Caco-2 (cell line): ENCODE data around the gene KCTD18. TPM values are rescaled to one million over a fixed set of nuclear protein-coding genes. Genes with fewer than 3 reads are reported as not detected.
A peak's percentile ranks its signal among the peaks of the same experiment; 100 is the strongest.

Source experiments
- BruUV-seq: library from RNA; stranded (reverse); fragments of 400-500 nt; replicated peaks from 2 replicates; lab custom pipeline; 2021; lab: Mats Ljungman, UMichigan
- CTCF ChIA-PET: fragments of 300-600 bp; sonication (Branson Sonifier 250); formaldehyde crosslinking; loops from one replicate; lab custom pipeline; 2022; ENCODE audit warnings: antibody characterized with exemption; lab: Charles Lee
- POLR2A ChIA-PET: fragments of 300-600 bp; sonication (Branson Sonifier 250); formaldehyde crosslinking; loops from one replicate; lab custom pipeline; 2022; ENCODE audit warnings: antibody characterized with exemption; lab: Charles Lee
- DNase-seq, 2 experiments: peaks; one replicate each; pipeline versions ENCODE4 v3.0.0 to v3.0.0-alpha.2; 2020 to 2022
- H3K27me3 ChIP-seq: replicated peaks from 2 replicates; pipeline ENCODE4 v1.6.0; 2011; ENCODE audit warnings: low read length; ENCODE audit not compliant: control insufficient read depth, insufficient read depth
- H3K36me3 ChIP-seq: 2 replicates; pipeline ENCODE4 v1.5.1; 2011; ENCODE audit warnings: low read length; ENCODE audit not compliant: control insufficient read depth, insufficient read depth
- H3K4me1 ChIP-seq: fragments of 250-450 bp; sonication (Bioruptor Pico); 2 replicates; pipeline ENCODE4 v1.5.1; 2020; ENCODE audit warnings: mild to moderate bottlenecking
- H3K4me3 ChIP-seq: 2 replicates; pipeline ENCODE4 v1.5.1; 2011; ENCODE audit warnings: low read depth, mild to moderate bottlenecking, control low read depth, low read length
- H3K9me3 ChIP-seq: fragments of 250-450 bp; sonication (Bioruptor Pico); 2 replicates; pipeline ENCODE4 v1.5.1; 2020; ENCODE audit warnings: mild to moderate bottlenecking, moderate library complexity
- H3K27ac Mint-ChIP-seq: one replicate; pipeline ENCODE4 v1.8.0; 2022; ENCODE audit warnings: mixed read lengths; ENCODE audit not compliant: unreplicated experiment
- H3K27me3 Mint-ChIP-seq: one replicate; pipeline ENCODE4 v1.8.0; 2022; ENCODE audit warnings: mixed read lengths; ENCODE audit not compliant: insufficient read depth, unreplicated experiment
- H3K36me3 Mint-ChIP-seq: one replicate; pipeline ENCODE4 v1.8.0; 2022; ENCODE audit warnings: mild to moderate bottlenecking, mixed read lengths; ENCODE audit not compliant: insufficient read depth, unreplicated experiment
- H3K4me1 Mint-ChIP-seq: one replicate; pipeline ENCODE4 v1.8.0; 2022; ENCODE audit warnings: low read depth, mixed read lengths; ENCODE audit not compliant: unreplicated experiment
- H3K4me3 Mint-ChIP-seq: one replicate; pipeline ENCODE4 v1.8.0; 2022; ENCODE audit warnings: mild to moderate bottlenecking, moderate library complexity, mixed read lengths; ENCODE audit not compliant: unreplicated experiment
- H3K9me3 Mint-ChIP-seq: one replicate; pipeline ENCODE4 v1.8.0; 2022; ENCODE audit warnings: mixed read lengths; ENCODE audit not compliant: unreplicated experiment
- CTCF ChIP-seq, 2 experiments: fragments of 200-600 bp in 1 of 2; IDR thresholded peaks; 1 replicate in 1 of 2; 2 replicates in 1 of 2; pipeline versions ENCODE4 v1.5.1 to v1.8.0; 2011 to 2022; ENCODE audit warnings: antibody characterized with exemption in 1 of 2, control low read depth in 1 of 2, inconsistent platforms in 1 of 2, low read depth in 1 of 2, low read length in 1 of 2, mild to moderate bottlenecking in 1 of 2, moderate library complexity in 1 of 2; ENCODE audit not compliant: insufficient read depth in 1 of 2, severe bottlenecking in 1 of 2, unreplicated experiment in 1 of 2
- intact Hi-C: fragments of 100-400 bp; cut with micrococcal nuclease; formaldehyde crosslinking; loops from one replicate; pipeline ENCODE4 v1.10.0; 2022; ENCODE audit not compliant: unreplicated experiment
- total RNA-seq: library from RNA; stranded (reverse); gene quantifications from 2 replicates; pipeline ENCODE4 v1.2.3, GENCODE V29; 2022

KCTD18 gene
- total RNA-seq, 1 experiment from 2014 or later = 8.6 TPM

DNA sequence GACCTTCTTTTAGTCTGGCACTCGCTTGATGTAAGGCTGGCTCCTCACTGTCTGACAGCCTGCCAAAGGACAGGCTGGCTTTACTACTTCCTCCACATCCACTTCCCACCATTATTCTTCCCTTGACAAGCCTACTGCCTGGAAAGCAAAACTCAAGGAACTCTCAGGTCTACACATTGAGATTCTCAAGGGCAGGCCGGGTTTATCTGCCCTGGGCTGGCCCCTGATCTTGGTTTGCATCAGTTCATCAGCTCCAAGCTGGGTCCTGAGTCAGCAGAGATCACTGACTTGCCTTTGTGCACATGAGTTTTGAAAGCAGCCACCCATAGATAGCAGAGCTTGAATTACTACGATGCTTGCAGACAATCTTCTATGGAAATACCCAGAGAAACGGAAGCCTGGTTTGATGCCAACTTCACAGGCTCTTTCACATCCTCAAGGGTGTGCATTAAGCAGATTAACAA lies 53.9 kb downstream of the KCTD18 start:
- no peaks in the 10 kb centered on the region for H3K9me3 Mint-ChIP-seq
- CTCF ChIA-PET = no interaction called here

DNA sequence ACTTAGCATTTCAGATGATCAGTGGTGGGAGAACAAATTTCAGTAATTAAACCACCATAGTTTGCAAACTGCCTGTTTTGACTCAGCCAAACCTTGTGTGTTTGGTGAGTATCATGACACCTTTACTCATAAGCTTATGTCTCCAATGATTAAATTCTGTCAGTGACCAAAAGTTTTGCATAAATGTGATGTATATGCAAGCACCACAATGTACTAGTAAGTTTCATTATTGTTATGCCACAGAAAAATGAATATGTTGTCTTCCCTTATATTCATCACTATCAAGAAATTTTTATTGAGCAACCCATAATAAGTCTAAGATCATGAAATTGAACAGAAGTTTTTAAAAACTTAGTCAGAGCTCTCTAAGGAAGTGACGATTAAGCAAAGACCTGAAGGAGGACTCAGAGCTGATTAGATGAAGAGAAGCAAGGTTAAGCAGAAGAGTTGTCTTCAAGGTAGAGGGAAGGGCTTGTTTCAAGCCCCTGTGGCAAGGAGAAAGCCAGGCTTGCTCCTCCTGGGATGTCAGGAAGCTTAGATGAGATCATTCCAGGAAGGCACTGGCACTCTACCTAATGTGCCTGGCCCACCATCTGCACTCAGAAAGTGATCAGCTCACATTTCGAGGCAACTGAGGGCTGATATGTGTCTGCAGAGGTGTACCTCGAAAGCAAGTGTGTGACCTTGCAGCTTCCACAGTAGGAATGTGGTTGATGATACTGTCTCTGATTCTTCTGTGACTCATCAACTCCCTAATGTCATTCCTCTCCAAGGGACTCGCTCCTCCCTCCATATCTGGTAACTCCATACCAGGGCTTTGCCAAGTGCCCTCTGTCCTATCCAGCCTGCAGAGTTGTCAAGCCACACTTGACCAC lies 54.7 kb downstream of the KCTD18 start:
- TF ChIP-seq CTCF (IDR thresholded peaks at IDR 0.05; ENCODE audit: insufficient read depth in 1 of 2, low read depth in 1 of 2, low read length in 1 of 2, severe bottlenecking in 1 of 2, unreplicated experiment in 1 of 2) = no peak
- intact Hi-C loops = no loop called here
- CTCF ChIA-PET = no interaction called here
- Mint-ChIP-seq H3K9me3 (no peaks in the 10 kb centered on the region), H3K36me3 (peaks cover 81% of the 10 kb centered on the region), H3K27me3 (no peaks in the 10 kb centered on the region), H3K4me1 (peaks cover 12% of the 10 kb centered on the region), H3K4me3 (no peak overlapping the region), H3K27ac (no peak overlapping the region)
- no peaks in the 10 kb centered on the region for H3K9me3 ChIP-seq
- no peak overlapping the region for H3K4me3 ChIP-seq
- H3K27me3 ChIP-seq = no peaks in the 10 kb centered on the region
- peaks cover 5% of the 10 kb centered on the region for H3K36me3 ChIP-seq
- BruUV-seq = no TSS peak
- H3K4me1 ChIP-seq = no peaks in the 10 kb centered on the region
- POLR2A ChIA-PET = no interaction called here
- no peak for DNase-seq

More for the DNA sequence above, 53.9 kb downstream of the KCTD18 start:
- peaks cover 5% of the 10 kb centered on the region for H3K36me3 ChIP-seq
- H3K27me3 ChIP-seq = no peaks in the 10 kb centered on the region
- no peak for DNase-seq
- POLR2A ChIA-PET = no interaction called here
- H3K9me3 ChIP-seq = no peaks in the 10 kb centered on the region
- Mint-ChIP-seq H3K36me3 (peaks cover 76% of the 10 kb centered on the region), H3K27ac (no peak overlapping the region), H3K27me3 (no peaks in the 10 kb centered on the region), H3K4me3 (no peak overlapping the region), H3K4me1 (peaks cover 12% of the 10 kb centered on the region)
- TF ChIP-seq CTCF (IDR thresholded peaks at IDR 0.05; ENCODE audit: insufficient read depth in 1 of 2, low read depth in 1 of 2, low read length in 1 of 2, severe bottlenecking in 1 of 2, unreplicated experiment in 1 of 2) = no peak
- no TSS peak for BruUV-seq
- H3K4me1 ChIP-seq = no peaks in the 10 kb centered on the region
- H3K4me3 ChIP-seq = no peak overlapping the region
- intact Hi-C loops = no loop called here

- Mint-ChIP-seq H3K9me3 (no peaks in the 10 kb centered on the region), H3K27me3 (no peaks in the 10 kb centered on the region), H3K36me3 (peaks cover 84% of the 10 kb centered on the region), H3K4me1 (peaks cover 12% of the 10 kb centered on the region), H3K4me3 (no peak overlapping the region), H3K27ac (no peak overlapping the region)
- peak in 1 of 2 experiments; percentile 4 for TF ChIP-seq CTCF (IDR thresholded peaks at IDR 0.05; ENCODE audit: insufficient read depth in 1 of 2, low read depth in 1 of 2, low read length in 1 of 2, severe bottlenecking in 1 of 2, unreplicated experiment in 1 of 2)
- no peaks in the 10 kb centered on the region for H3K27me3 ChIP-seq
- no peak overlapping the region for H3K4me3 ChIP-seq
- DNase-seq = no peak
- H3K4me1 ChIP-seq = no peaks in the 10 kb centered on the region
- no TSS peak for BruUV-seq
- ChIA-PET CTCF (no interaction called here), POLR2A (no interaction called here)
- intact Hi-C loops = no loop called here
- H3K36me3 ChIP-seq = peaks cover 5% of the 10 kb centered on the region
- no peaks in the 10 kb centered on the region for H3K9me3 ChIP-seq
Measured at GRCh38 chr2:200453853-200454534, 55.9 kb downstream of the KCTD18 start.
